Retinal pigment epithelial cell (primary cell): ENCODE results near the gene DUSP28.

Experiments
- DNase-seq: peaks from one replicate; pipeline ENCODE4 v3.0.0-alpha.2; 2010; ENCODE audit warnings: low read depth
- H3K4me3 ChIP-seq: 2 replicates; pipeline ENCODE4 v1.5.1; 2011; ENCODE audit warnings: mild to moderate bottlenecking, low read length, control low read depth, moderate library complexity
- CTCF ChIP-seq: conservative IDR thresholded peaks from 2 replicates; pipeline ENCODE4 v1.5.1; 2011; ENCODE audit warnings: low read depth, low read length, control low read depth, inconsistent platforms

The DUSP28 gene

GRCh38 chr2:240572141-240573031 lies 12.2 kb downstream of the DUSP28 start:
- no peak overlapping the region for H3K4me3 ChIP-seq

GRCh38 chr2:240573071-240573515 lies 12.9 kb downstream of the DUSP28 start:
- TF ChIP-seq CTCF = no peak
- no peak for DNase-seq
- H3K4me3 ChIP-seq = no peak overlapping the region

More at GRCh38 chr2:240572141-240573031, 12.2 kb downstream of the DUSP28 start:
- no peak for DNase-seq
- no peak for TF ChIP-seq CTCF

DNA sequence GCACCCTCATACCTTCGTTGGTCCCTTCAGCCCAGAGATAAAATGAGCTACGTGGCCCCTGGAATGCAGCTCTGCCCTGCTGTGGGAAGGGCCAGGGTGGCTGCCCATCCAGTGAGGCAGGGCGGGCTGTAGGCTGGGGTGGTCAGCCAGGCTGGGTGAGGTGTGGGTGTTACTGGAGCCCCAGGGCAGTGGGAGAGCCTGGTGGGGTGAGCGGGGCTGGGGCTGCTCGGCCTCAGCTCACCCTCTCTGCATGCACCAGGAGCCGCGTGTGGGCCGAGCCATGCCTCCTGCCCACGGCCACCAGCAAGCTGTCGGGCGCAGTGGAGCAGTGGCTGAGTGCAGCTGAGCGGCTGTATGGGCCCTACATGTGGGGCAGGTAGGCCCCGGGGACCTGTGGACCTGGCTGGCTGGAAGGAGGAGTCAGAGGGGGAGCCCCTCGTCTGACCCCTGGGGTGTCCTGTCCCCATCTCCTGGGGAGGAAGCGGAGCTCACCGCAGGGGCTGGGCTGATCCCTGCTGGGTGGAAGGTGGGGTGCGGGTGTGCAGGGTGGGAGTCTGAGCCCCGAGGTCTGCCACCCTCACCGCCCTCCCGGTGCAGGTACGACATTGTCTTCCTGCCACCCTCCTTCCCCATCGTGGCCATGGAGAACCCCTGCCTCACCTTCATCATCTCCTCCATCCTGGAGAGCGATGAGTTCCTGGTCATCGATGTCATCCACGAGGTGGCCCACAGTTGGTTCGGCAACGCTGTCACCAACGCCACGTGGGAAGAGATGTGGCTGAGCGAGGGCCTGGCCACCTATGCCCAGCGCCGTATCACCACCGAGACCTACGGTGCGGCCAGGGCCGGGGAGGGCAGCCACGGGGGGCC lies 13.6 kb downstream of the DUSP28 start:
- DNase-seq = no peak
- H3K4me3 ChIP-seq = no peak overlapping the region
- no peak for TF ChIP-seq CTCF

GRCh38 chr2:240574386-240575100 lies 14.4 kb downstream of the DUSP28 start:
- H3K4me3 ChIP-seq = no peak overlapping the region
- no peak for TF ChIP-seq CTCF
- DNase-seq = no peak

GRCh38 chr2:240575101-240575965 lies 15.2 kb downstream of the DUSP28 start:
- TF ChIP-seq CTCF = no peak
- no peak for DNase-seq

DNA sequence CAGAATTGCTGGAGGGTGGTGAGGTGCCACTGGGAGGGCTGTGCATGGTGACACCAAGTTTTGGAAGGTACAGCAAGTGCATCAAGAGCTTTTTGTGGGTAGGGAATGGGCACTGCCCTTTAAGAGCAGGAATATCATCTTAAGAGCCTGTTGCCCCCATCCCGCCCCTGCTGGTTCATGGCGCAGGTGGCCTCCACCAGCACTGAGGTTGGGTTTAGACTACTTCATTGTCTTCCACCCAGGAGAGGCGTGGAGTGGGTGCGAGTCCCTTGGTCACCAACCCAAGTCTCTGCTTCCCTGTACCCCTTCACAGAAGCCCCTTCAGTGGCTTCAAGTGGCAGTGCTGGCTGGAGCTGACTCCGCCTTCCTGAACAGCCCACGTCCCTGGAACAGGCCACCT lies 15.9 kb downstream of the DUSP28 start:
- no peak for TF ChIP-seq CTCF
- no peak for DNase-seq
- no peak overlapping the region for H3K4me3 ChIP-seq

More at GRCh38 chr2:240575101-240575965, 15.2 kb downstream of the DUSP28 start:
- H3K4me3 ChIP-seq = no peak overlapping the region
